Bronchus fibroblast of lung (primary cell): ENCODE measurements around the gene GJB5. TPM values are rescaled to one million over a fixed set of nuclear protein-coding genes. Genes with fewer than 3 reads are reported as not detected.

Experiments
- total RNA-seq: library from RNA; depleted of rRNA; stranded (reverse); fragments of >200 nt; gene quantifications from 2 replicates; pipeline ENCODE4 v1.2.3, GENCODE V29; 2015

Gene GJB5
- total RNA-seq = not detected in 2 replicates

GRCh38 chr1:34754964-34755637 lies at the start of gene GJB5:
GJB5 (plus strand) TSS chr1:34755047; CDS start chr1:34757331, 2,284 bp downstream.

GRCh38 chr1:34759503-34760357 lies 4.9 kb downstream of the GJB5 start, which contains the start of gene GJB4:
GJB4 (plus strand) TSS chr1:34759740; CDS start chr1:34761255, 1,515 bp downstream.

GRCh38 chr1:34781071-34781843 lies 26.4 kb downstream of the GJB5 start, which contains the start of gene GJB3:
GJB3 (plus strand) TSS chr1:34781214; CDS start chr1:34784763, 3,549 bp downstream.

GRCh38 chr1:34792868-34793727 lies 38.3 kb downstream of the GJB5 start, which contains the start of gene GJA4:
GJA4 (plus strand) TSS chr1:34792999; CDS start chr1:34794214, 1,215 bp downstream.

Other genes starting within 250 kb of the GJB5 start
- not detected in 2 replicates for gene GJB4, start 4.7 kb downstream of the GJB5 start, total RNA-seq
- gene GJB3, start 26.2 kb downstream of the GJB5 start, total RNA-seq = not detected in 2 replicates
- not detected in 2 replicates for gene GJA4, start 38.0 kb downstream of the GJB5 start, total RNA-seq
- 28.6 and 32.6 TPM in 2 replicates for gene SMIM12, start 104.7 kb downstream of the GJB5 start, total RNA-seq
- gene DLGAP3, start 174.6 kb downstream of the GJB5 start, total RNA-seq = under 0.01 and 0.45 TPM in 2 replicates
- gene TMEM35B, start 230.3 kb downstream of the GJB5 start, total RNA-seq = 23.9 and 25.1 TPM in 2 replicates